CD14-positive monocyte (primary cell): Measurements from ENCODE around the gene PRDM5. TPM values are rescaled to one million over a fixed set of nuclear protein-coding genes. Genes with fewer than 3 reads are reported as not detected.

Experiments used
- DNase-seq, 3 donors: peaks; one replicate each; pipeline ENCODE4 v3.0.0-alpha.2; 2011 to 2022
- H2AFZ ChIP-seq: 2 replicates; pipeline ENCODE4 v1.6.0; 2012; ENCODE audit warnings: mild to moderate bottlenecking, low read depth, low read length, inconsistent platforms; ENCODE audit not compliant: insufficient read depth, poor library complexity, severe bottlenecking
- H3K27ac ChIP-seq, 2 donors: 1 replicate in 1 of 2; 2 replicates in 1 of 2; pipeline ENCODE4 v1.5.1; 2012 to 2013; ENCODE audit warnings: low read length in 2 of 2, control low read depth in 1 of 2, inconsistent platforms in 1 of 2, low read depth in 1 of 2, mild to moderate bottlenecking in 1 of 2
- H3K27me3 ChIP-seq, 2 donors: one replicate each; pipeline versions ENCODE4 v1.6.0 to v1.6.1; 2011 to 2013; ENCODE audit warnings: low read length in 2 of 2; ENCODE audit not compliant: control insufficient read depth in 2 of 2, insufficient read depth in 2 of 2
- H3K36me3 ChIP-seq, 2 donors: replicated peaks in 1 of 2; 1 replicate in 1 of 2; 2 replicates in 1 of 2; pipeline versions ENCODE4 v1.5.1 to v1.6.1; 2012 to 2013; ENCODE audit warnings: low read length in 2 of 2, control low read depth in 1 of 2, inconsistent platforms in 1 of 2, mild to moderate bottlenecking in 1 of 2; ENCODE audit not compliant: insufficient read depth in 2 of 2, control insufficient read depth in 1 of 2
- H3K4me1 ChIP-seq, 2 donors: 1 replicate in 1 of 2; 2 replicates in 1 of 2; pipeline versions ENCODE4 v1.5.1 to v1.6.1; 2012 to 2013; ENCODE audit warnings: low read length in 2 of 2, control low read depth in 1 of 2, inconsistent platforms in 1 of 2, mild to moderate bottlenecking in 1 of 2, moderate library complexity in 1 of 2; ENCODE audit not compliant: insufficient read depth in 2 of 2, control insufficient read depth in 1 of 2
- H3K4me2 ChIP-seq: replicated peaks from 2 replicates; pipeline ENCODE3; 2012; ENCODE audit warnings: low read length, moderate library complexity, mild to moderate bottlenecking; ENCODE audit not compliant: poor library complexity, severe bottlenecking; ENCODE audit errors: extremely low read depth
- H3K4me3 ChIP-seq, 3 experiments: fragments of 200-600 bp in 1 of 3; sonication (generic) in 1 of 3; replicated peaks in 1 of 3; 1 replicate in 2 of 3; 2 replicates in 1 of 3; pipeline ENCODE4 v1.5.1; 2011 to 2013; ENCODE audit warnings: low read length in 3 of 3, mild to moderate bottlenecking in 3 of 3, control low read depth in 2 of 3, low read depth in 2 of 3, inconsistent platforms in 1 of 3, moderate library complexity in 1 of 3
- H3K79me2 ChIP-seq: 2 replicates; pipeline ENCODE4 v1.6.0; 2012; ENCODE audit warnings: mild to moderate bottlenecking, control low read depth, inconsistent platforms, low read length, moderate library complexity; ENCODE audit not compliant: insufficient read depth
- H3K9ac ChIP-seq: 2 replicates; pipeline ENCODE4 v1.6.0; 2017; ENCODE audit warnings: low read length, mild to moderate bottlenecking; ENCODE audit not compliant: insufficient read depth, poor library complexity, severe bottlenecking
- H3K9me3 ChIP-seq, 2 donors: replicated peaks in 1 of 2; 1 replicate in 1 of 2; 2 replicates in 1 of 2; pipeline versions ENCODE4 v1.5.1 to v1.6.1; 2012 to 2013; ENCODE audit warnings: low read length in 2 of 2, control low read depth in 1 of 2; ENCODE audit not compliant: control insufficient read depth in 1 of 2, insufficient read depth in 1 of 2
- H4K20me1 ChIP-seq: 2 replicates; pipeline ENCODE4 v1.6.0; 2012; ENCODE audit warnings: mild to moderate bottlenecking, low read length, control low read depth, moderate library complexity; ENCODE audit not compliant: insufficient read depth
- H3K27ac Mint-ChIP-seq, 7 donors: one replicate each; pipeline ENCODE4 v1.8.0; 2020; ENCODE audit warnings: mild to moderate bottlenecking in 7 of 7, mixed read lengths in 7 of 7, moderate library complexity in 6 of 7, inconsistent platforms in 2 of 7
- H3K27me3 Mint-ChIP-seq, 3 donors: one replicate each; pipeline ENCODE4 v1.8.0; 2021 to 2022; ENCODE audit warnings: low read depth in 3 of 3, mild to moderate bottlenecking in 3 of 3, mixed read lengths in 3 of 3, moderate library complexity in 3 of 3, inconsistent platforms in 1 of 3
- H3K36me3 Mint-ChIP-seq, 2 donors: one replicate each; pipeline ENCODE4 v1.8.0; 2020; ENCODE audit warnings: mixed read lengths in 2 of 2, inconsistent platforms in 1 of 2, mild to moderate bottlenecking in 1 of 2
- H3K4me1 Mint-ChIP-seq: one replicate; pipeline ENCODE4 v1.8.0; 2020; ENCODE audit warnings: mild to moderate bottlenecking, mixed read lengths
- H3K4me3 Mint-ChIP-seq, 2 donors: one replicate each; pipeline ENCODE4 v1.8.0; 2020; ENCODE audit warnings: mild to moderate bottlenecking in 2 of 2, mixed read lengths in 2 of 2, moderate library complexity in 1 of 2
- H3K9me3 Mint-ChIP-seq, 7 donors: one replicate each; pipeline ENCODE4 v1.8.0; 2020 to 2022; ENCODE audit warnings: mixed read lengths in 7 of 7, mild to moderate bottlenecking in 6 of 7, moderate library complexity in 6 of 7, inconsistent platforms in 2 of 7
- WGBS: methylation state at CpG from one replicate; pipeline ENCODE4 v1.1.5; 2013; ENCODE audit warnings: missing lambda C conversion rate; ENCODE audit not compliant: insufficient coverage; 5-methylcytosine and 5-hydroxymethylcytosine counted together
- intact Hi-C, 2 donors: fragments of 100-400 bp; cut with micrococcal nuclease; formaldehyde crosslinking; loops; one replicate each; pipeline versions ENCODE4 v1.15.0 to v1.15.1; 2023
- polyA plus RNA-seq, 3 donors: library from polyadenylated mRNA; depleted of rRNA in 1 of 3; unstranded in 2 of 3; stranded (reverse) in 1 of 3; fragments of 300-500 nt in 2 of 3; fragments of >200 nt in 1 of 3; fragmentation: Illumina TruSeq in 2 of 3; gene quantifications; 1 replicate in 2 of 3; 2 replicates in 1 of 3; pipeline ENCODE4 v1.2.3, GENCODE V29; 2012 to 2021
- TF ChIP-seq, protein P1 (sequence below): fragments of 200-600 bp; IDR thresholded peaks from one replicate; pipeline ENCODE4 v1.8.0; 2022; ENCODE audit warnings: antibody characterized with exemption, mild to moderate bottlenecking

The PRDM5 gene
- polyA plus RNA-seq, 3 donors, result 0.12 to 0.25 (median 0.17) TPM

DNA sequence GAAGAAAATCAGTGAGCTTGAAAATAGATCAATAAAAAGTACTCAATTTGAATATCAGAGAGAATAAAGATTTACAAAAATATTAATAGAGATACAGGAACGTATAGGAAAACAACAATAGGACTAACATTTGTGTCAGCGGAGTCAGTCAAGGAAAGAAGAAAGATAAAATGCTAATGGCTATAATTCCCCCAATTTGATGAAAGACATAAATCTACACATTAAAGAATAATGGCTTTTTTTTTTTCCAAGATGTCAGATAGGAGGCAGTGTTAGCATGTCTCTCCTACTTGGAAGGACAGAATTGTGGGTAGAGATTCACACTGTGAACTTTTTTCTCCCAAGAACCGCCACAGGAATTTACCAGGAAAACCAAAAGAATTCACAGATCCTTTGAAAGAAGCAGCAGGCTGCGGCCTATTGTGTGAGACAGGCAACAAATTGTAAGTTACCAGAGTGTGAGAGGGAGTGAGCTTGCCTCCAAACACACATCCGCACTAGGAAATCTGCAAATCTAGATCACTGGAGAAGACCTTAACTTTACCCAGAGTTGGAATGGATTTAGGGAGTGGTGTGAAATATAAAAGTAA lies 249.9 kb downstream of the PRDM5 start:
- Histone ChIP-seq H2AFZ (no peak overlapping the region), H3K4me1 (no peaks in the 10 kb centered on the region), H3K79me2 (no peaks in the 10 kb centered on the region), H3K9ac (no peak overlapping the region), H3K9me3 (peaks cover 0 to 26% of the 10 kb centered on the region in 2 donors), H3K4me3 (no peak overlapping the region), H3K36me3 (no peaks in the 10 kb centered on the region), H3K27ac (no peak overlapping the region), H3K4me2 (no peak overlapping the region), H3K27me3 (no peaks in the 10 kb centered on the region), H4K20me1 (no peaks in the 10 kb centered on the region)
- H3K4me1 Mint-ChIP-seq, result no peaks in the 10 kb centered on the region
- WGBS, result no CpG with 5 or more reads among the region's 5 CpGs
- no peak overlapping the region for H3K27ac Mint-ChIP-seq
- TF ChIP-seq, protein P1, sequence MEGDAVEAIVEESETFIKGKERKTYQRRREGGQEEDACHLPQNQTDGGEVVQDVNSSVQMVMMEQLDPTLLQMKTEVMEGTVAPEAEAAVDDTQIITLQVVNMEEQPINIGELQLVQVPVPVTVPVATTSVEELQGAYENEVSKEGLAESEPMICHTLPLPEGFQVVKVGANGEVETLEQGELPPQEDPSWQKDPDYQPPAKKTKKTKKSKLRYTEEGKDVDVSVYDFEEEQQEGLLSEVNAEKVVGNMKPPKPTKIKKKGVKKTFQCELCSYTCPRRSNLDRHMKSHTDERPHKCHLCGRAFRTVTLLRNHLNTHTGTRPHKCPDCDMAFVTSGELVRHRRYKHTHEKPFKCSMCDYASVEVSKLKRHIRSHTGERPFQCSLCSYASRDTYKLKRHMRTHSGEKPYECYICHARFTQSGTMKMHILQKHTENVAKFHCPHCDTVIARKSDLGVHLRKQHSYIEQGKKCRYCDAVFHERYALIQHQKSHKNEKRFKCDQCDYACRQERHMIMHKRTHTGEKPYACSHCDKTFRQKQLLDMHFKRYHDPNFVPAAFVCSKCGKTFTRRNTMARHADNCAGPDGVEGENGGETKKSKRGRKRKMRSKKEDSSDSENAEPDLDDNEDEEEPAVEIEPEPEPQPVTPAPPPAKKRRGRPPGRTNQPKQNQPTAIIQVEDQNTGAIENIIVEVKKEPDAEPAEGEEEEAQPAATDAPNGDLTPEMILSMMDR, result no peak
- H3K27me3 Mint-ChIP-seq, result peaks cover 0 to 3% (median 0%) of the 10 kb centered on the region in 3 donors
- intact Hi-C loops, result no loop called here
- H3K36me3 Mint-ChIP-seq, result no peaks in the 10 kb centered on the region
- H3K4me3 Mint-ChIP-seq, result no peak overlapping the region
- no peak for DNase-seq
- peaks cover 3 to 37% (median 23%) of the 10 kb centered on the region in 7 donors for H3K9me3 Mint-ChIP-seq

DNA sequence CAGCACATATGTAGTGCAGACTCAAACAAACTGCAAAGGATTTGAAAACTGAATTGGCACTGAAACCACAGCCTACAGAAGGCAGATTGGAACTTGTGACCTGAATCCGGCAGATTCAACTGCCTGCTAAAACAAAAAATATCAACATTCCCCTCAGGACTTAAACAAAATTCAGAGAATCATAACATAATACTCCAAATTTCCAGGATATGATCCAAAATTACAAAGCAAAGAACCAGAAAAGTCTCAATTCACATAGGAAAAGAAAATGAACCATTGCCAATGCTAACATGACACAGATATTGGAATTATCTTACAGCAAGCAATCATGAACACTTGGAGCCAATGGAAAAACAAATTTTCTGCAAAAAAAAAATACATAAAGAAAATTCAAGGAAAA lies 250.4 kb downstream of the PRDM5 start:
- Mint-ChIP-seq H3K27ac (no peak overlapping the region), H3K9me3 (peaks cover 3 to 37% (median 20%) of the 10 kb centered on the region in 7 donors), H3K36me3 (no peaks in the 10 kb centered on the region), H3K4me1 (no peaks in the 10 kb centered on the region), H3K27me3 (peaks cover 0 to 3% (median 0%) of the 10 kb centered on the region in 3 donors), H3K4me3 (no peak overlapping the region)
- no peaks in the 10 kb centered on the region for H3K36me3 ChIP-seq
- H3K4me3 ChIP-seq, result no peak overlapping the region
- no peaks in the 10 kb centered on the region for H3K27me3 ChIP-seq
- H3K27ac ChIP-seq, result no peak overlapping the region
- H3K9ac ChIP-seq, result no peak overlapping the region
- peaks cover 0 to 26% of the 10 kb centered on the region in 2 donors for H3K9me3 ChIP-seq
- no peaks in the 10 kb centered on the region for H3K4me1 ChIP-seq
- TF ChIP-seq, protein P1, result no peak
- H3K4me2 ChIP-seq, result no peak overlapping the region
- no peaks in the 10 kb centered on the region for H3K79me2 ChIP-seq
- intact Hi-C loops, result no loop called here
- no peaks in the 10 kb centered on the region for H4K20me1 ChIP-seq
- no peak overlapping the region for H2AFZ ChIP-seq
- WGBS, result 33% methylated on average over 1 of the region's 1 CpG
- DNase-seq, result no peak
